Measurements from ENCODE around the gene PAPPA.

Gene PAPPA

GRCh38 chr9:116309900-116310611 is 156.5 kb downstream of the PAPPA start:
- Histone ChIP-seq H3K36me3 (ENCODE audit: insufficient read depth, low read depth, low read length) (no peaks in the 10 kb centered on the region), H3K27me3 (ENCODE audit: insufficient read depth, low read length) (no peaks in the 10 kb centered on the region; the same call in 1 of the 2 replicates)

GRCh38 chr9:116312221-116312620 is 158.6 kb downstream of the PAPPA start:
- H3K4me3 ChIP-seq (ENCODE audit: low read length): no peak overlapping the region
- no peak overlapping the region for H3K9ac ChIP-seq (ENCODE audit: low read depth, low read length)
- peaks cover 16% of the 10 kb centered on the region; the same call in 1 of the 2 replicates for H3K27me3 ChIP-seq (ENCODE audit: insufficient read depth, low read length)
- no peak overlapping the region for H3K27ac ChIP-seq (ENCODE audit: low read length)
- no peaks in the 10 kb centered on the region for H3K36me3 ChIP-seq (ENCODE audit: insufficient read depth, low read depth, low read length)
- H3K9me3 ChIP-seq (ENCODE audit: insufficient read depth, low read depth, low read length): no peaks in the 10 kb centered on the region
- no peaks in the 10 kb centered on the region for H3K4me1 ChIP-seq (ENCODE audit: insufficient read depth, low read length)

More at GRCh38 chr9:116309900-116310611, 156.5 kb downstream of the PAPPA start:
- Histone ChIP-seq H3K9ac (ENCODE audit: low read depth, low read length) (no peak overlapping the region), H3K27ac (ENCODE audit: low read length) (no peak overlapping the region), H3K9me3 (ENCODE audit: insufficient read depth, low read depth, low read length) (no peaks in the 10 kb centered on the region), H3K4me1 (ENCODE audit: insufficient read depth, low read length) (no peaks in the 10 kb centered on the region), H3K4me3 (ENCODE audit: low read length) (no peak overlapping the region)

GRCh38 chr9:116313638-116314037 is 160.0 kb downstream of the PAPPA start:
- no peak overlapping the region for H3K9ac ChIP-seq (ENCODE audit: low read depth, low read length)
- no peaks in the 10 kb centered on the region for H3K36me3 ChIP-seq (ENCODE audit: insufficient read depth, low read depth, low read length)
- peaks cover 21% of the 10 kb centered on the region for H3K27me3 ChIP-seq (ENCODE audit: insufficient read depth, low read length)
- H3K9me3 ChIP-seq (ENCODE audit: insufficient read depth, low read depth, low read length): no peaks in the 10 kb centered on the region
- no peak overlapping the region for H3K27ac ChIP-seq (ENCODE audit: low read length)
- H3K4me1 ChIP-seq (ENCODE audit: insufficient read depth, low read length): no peaks in the 10 kb centered on the region; the same call in 1 of the 2 replicates
- H3K4me3 ChIP-seq (ENCODE audit: low read length): no peak overlapping the region

DNA sequence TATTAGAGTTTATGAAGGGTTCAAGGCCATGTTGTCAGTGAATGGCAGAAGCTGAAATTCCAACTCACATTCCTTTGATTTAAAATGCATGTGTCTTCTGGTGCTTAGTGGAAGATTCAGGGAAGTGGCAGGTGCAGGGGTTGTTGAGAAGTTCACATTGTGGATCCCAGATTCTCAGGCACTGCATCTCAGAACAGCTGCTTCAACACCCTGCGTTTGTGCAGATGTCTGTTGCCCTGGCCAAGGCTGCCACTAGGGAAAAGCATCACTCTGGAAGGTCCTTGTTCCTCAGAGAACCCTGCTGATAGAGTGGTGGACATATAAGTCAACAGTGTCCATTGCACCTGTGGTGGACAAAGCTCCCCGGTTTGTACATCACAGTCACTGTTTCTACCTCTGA is 162.7 kb downstream of the PAPPA start:
- Histone ChIP-seq H3K4me3 (ENCODE audit: low read length) (no peak overlapping the region), H3K27me3 (ENCODE audit: insufficient read depth, low read length) (peaks cover 22% of the 10 kb centered on the region), H3K4me1 (ENCODE audit: insufficient read depth, low read length) (no peaks in the 10 kb centered on the region; the same call in 1 of the 2 replicates), H3K9me3 (ENCODE audit: insufficient read depth, low read depth, low read length) (no peaks in the 10 kb centered on the region), H3K27ac (ENCODE audit: low read length) (no peak overlapping the region), H3K9ac (ENCODE audit: low read depth, low read length) (no peak overlapping the region), H3K36me3 (ENCODE audit: insufficient read depth, low read depth, low read length) (no peaks in the 10 kb centered on the region)

GRCh38 chr9:116317503-116317902 is 163.9 kb downstream of the PAPPA start:
- Histone ChIP-seq H3K9ac (ENCODE audit: low read depth, low read length) (no peak overlapping the region), H3K4me3 (ENCODE audit: low read length) (no peak overlapping the region), H3K4me1 (ENCODE audit: insufficient read depth, low read length) (peaks cover 2% of the 10 kb centered on the region), H3K36me3 (ENCODE audit: insufficient read depth, low read depth, low read length) (no peaks in the 10 kb centered on the region), H3K9me3 (ENCODE audit: insufficient read depth, low read depth, low read length) (no peaks in the 10 kb centered on the region), H3K27ac (ENCODE audit: low read length) (no peak overlapping the region), H3K27me3 (ENCODE audit: insufficient read depth, low read length) (peaks cover 30% of the 10 kb centered on the region)

DNA sequence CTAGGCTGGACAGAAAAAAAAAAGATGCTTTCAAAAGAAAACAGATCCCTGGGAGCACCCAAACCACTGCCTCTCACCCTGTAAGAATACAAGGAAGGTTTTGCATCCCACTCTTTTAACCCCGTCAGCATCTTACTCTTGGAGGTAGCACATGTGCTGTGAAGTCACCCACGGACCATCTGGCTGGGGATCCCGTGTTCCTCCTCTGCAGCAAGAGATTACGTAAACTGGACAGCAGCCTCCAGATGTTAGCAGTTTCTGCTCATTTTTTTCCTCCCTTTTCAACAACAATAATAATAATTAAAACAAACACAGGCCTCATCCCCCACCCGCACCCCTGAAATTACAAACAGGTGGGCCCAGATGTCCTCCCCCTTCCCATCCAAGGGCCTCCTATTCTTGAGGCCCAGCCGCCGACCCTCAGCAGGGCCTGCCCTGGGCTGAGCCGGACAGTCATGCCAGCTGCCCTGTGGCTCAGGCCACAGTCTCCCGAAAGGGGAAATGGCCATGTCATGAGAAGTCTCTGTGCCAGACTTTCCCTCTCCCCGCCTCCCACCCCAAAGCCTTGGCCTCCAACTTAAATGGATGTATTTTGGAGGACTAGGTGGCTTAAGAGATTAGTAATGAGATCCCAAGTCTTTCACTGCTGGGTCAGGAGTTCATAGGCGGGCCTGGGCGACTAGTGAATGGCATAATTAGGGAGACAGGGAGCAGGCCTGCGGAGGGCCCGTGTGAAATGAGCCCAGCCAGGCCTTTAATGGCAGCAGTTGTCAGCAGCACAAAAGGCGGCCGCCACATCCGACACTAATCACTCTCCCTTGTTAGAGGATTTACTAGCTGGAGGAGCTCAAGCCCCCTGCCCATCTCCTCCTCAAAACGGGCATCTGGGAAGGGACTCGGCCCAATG is 165.1 kb downstream of the PAPPA start:
- H3K27ac ChIP-seq (ENCODE audit: low read length): no peak overlapping the region
- H3K4me1 ChIP-seq (ENCODE audit: insufficient read depth, low read length): peaks cover 13% of the 10 kb centered on the region
- no peak overlapping the region for H3K4me3 ChIP-seq (ENCODE audit: low read length)
- peaks cover 41% of the 10 kb centered on the region for H3K27me3 ChIP-seq (ENCODE audit: insufficient read depth, low read length)
- H3K36me3 ChIP-seq (ENCODE audit: insufficient read depth, low read depth, low read length): no peaks in the 10 kb centered on the region
- H3K9me3 ChIP-seq (ENCODE audit: insufficient read depth, low read depth, low read length): no peaks in the 10 kb centered on the region
- no peak overlapping the region for H3K9ac ChIP-seq (ENCODE audit: low read depth, low read length)

DNA sequence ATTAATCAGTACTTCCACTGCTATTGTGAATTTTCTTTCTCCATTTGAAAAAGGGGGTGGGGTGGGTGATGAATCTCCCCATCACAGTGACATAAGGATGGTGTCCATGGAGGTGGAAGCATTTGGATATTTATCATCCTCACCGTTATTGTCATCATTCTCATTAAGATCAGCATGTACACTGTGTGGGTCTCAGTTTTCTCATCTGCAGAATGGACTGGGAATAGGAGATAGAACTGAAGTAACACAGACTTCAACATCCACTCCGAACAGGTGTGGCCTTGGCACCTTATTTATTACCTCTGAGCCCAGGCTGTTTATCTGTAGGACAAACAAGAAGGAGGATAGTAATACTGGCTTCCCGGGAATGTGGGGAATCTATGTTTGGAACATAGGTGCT is 165.9 kb downstream of the PAPPA start:
- Histone ChIP-seq H3K9ac (ENCODE audit: low read depth, low read length) (no peak overlapping the region), H3K27ac (ENCODE audit: low read length) (no peak overlapping the region), H3K36me3 (ENCODE audit: insufficient read depth, low read depth, low read length) (no peaks in the 10 kb centered on the region), H3K4me3 (ENCODE audit: low read length) (no peak overlapping the region), H3K4me1 (ENCODE audit: insufficient read depth, low read length) (peaks cover 14% of the 10 kb centered on the region), H3K9me3 (ENCODE audit: insufficient read depth, low read depth, low read length) (no peaks in the 10 kb centered on the region), H3K27me3 (ENCODE audit: insufficient read depth, low read length) (peaks cover 49% of the 10 kb centered on the region)

DNA sequence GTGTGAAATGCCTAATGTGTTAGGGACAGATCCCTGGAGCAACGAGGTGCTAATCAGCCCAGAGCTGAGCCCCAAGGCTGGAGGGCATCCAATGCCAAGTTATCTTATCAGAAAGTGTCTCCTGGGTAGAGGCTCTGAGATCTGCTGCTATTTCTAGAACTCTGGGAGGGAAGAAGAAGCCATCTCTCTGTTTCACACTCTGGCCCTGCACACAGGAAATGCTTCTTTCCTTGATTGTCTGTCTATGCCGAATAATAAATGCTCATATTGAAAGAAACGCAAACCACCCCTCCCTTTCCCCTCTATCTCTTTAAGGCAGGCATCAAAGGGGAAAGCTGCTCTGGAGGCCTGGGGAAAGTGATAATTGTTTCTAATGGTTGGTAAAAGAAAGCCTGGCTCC is 166.7 kb downstream of the PAPPA start:
- Histone ChIP-seq H3K27me3 (ENCODE audit: insufficient read depth, low read length) (peaks cover 57% of the 10 kb centered on the region), H3K9ac (ENCODE audit: low read depth, low read length) (no peak overlapping the region), H3K27ac (ENCODE audit: low read length) (no peak overlapping the region), H3K4me3 (ENCODE audit: low read length) (no peak overlapping the region), H3K36me3 (ENCODE audit: insufficient read depth, low read depth, low read length) (no peaks in the 10 kb centered on the region), H3K4me1 (ENCODE audit: insufficient read depth, low read length) (peaks cover 14% of the 10 kb centered on the region), H3K9me3 (ENCODE audit: insufficient read depth, low read depth, low read length) (no peaks in the 10 kb centered on the region)

- Histone ChIP-seq H3K27ac (ENCODE audit: low read length) (no peak overlapping the region), H3K4me1 (ENCODE audit: insufficient read depth, low read length) (peaks cover 14% of the 10 kb centered on the region), H3K9ac (ENCODE audit: low read depth, low read length) (no peak overlapping the region), H3K27me3 (ENCODE audit: insufficient read depth, low read length) (peaks cover 45% of the 10 kb centered on the region), H3K9me3 (ENCODE audit: insufficient read depth, low read depth, low read length) (no peaks in the 10 kb centered on the region), H3K36me3 (ENCODE audit: insufficient read depth, low read depth, low read length) (no peaks in the 10 kb centered on the region), H3K4me3 (ENCODE audit: low read length) (no peak overlapping the region)
These were observed 168.9 kb downstream of the PAPPA start for GRCh38 chr9:116322521-116322920.

- H3K27ac ChIP-seq (ENCODE audit: low read length): no peak overlapping the region
- H3K9me3 ChIP-seq (ENCODE audit: insufficient read depth, low read depth, low read length): no peaks in the 10 kb centered on the region
- H3K4me3 ChIP-seq (ENCODE audit: low read length): no peak overlapping the region
- H3K4me1 ChIP-seq (ENCODE audit: insufficient read depth, low read length): peaks cover 15% of the 10 kb centered on the region
- no peaks in the 10 kb centered on the region for H3K36me3 ChIP-seq (ENCODE audit: insufficient read depth, low read depth, low read length)
- H3K27me3 ChIP-seq (ENCODE audit: insufficient read depth, low read length): peaks cover 47% of the 10 kb centered on the region
- H3K9ac ChIP-seq (ENCODE audit: low read depth, low read length): no peak overlapping the region
These were observed 169.4 kb downstream of the PAPPA start for GRCh38 chr9:116323012-116323411.

- H3K36me3 ChIP-seq (ENCODE audit: insufficient read depth, low read depth, low read length): no peaks in the 10 kb centered on the region
- H3K9ac ChIP-seq (ENCODE audit: low read depth, low read length): no peak overlapping the region
- peaks cover 19% of the 10 kb centered on the region for H3K4me1 ChIP-seq (ENCODE audit: insufficient read depth, low read length)
These were observed 170.0 kb downstream of the PAPPA start for GRCh38 chr9:116323571-116323970.

GRCh38 chr9:116325924-116326323 is 172.3 kb downstream of the PAPPA start:
- no peak overlapping the region for H3K4me3 ChIP-seq (ENCODE audit: low read length)
- H3K27me3 ChIP-seq (ENCODE audit: insufficient read depth, low read length): peaks cover 61% of the 10 kb centered on the region
- H3K27ac ChIP-seq (ENCODE audit: low read length): no peak overlapping the region
- no peaks in the 10 kb centered on the region for H3K36me3 ChIP-seq (ENCODE audit: insufficient read depth, low read depth, low read length)
- no peak overlapping the region for H3K9ac ChIP-seq (ENCODE audit: low read depth, low read length)
- peaks cover 22% of the 10 kb centered on the region for H3K4me1 ChIP-seq (ENCODE audit: insufficient read depth, low read length)
- no peaks in the 10 kb centered on the region for H3K9me3 ChIP-seq (ENCODE audit: insufficient read depth, low read depth, low read length)

More at GRCh38 chr9:116323571-116323970, 170.0 kb downstream of the PAPPA start:
- no peak overlapping the region for H3K4me3 ChIP-seq (ENCODE audit: low read length)
- no peaks in the 10 kb centered on the region for H3K9me3 ChIP-seq (ENCODE audit: insufficient read depth, low read depth, low read length)
- H3K27ac ChIP-seq (ENCODE audit: low read length): no peak overlapping the region
- peaks cover 52% of the 10 kb centered on the region for H3K27me3 ChIP-seq (ENCODE audit: insufficient read depth, low read length)
